Activated naive CD8-positive, alpha-beta T cell treated with anti-CD3 and anti-CD28 coated beads for 36 hours (primary cell): ENCODE data around the gene CRYL1. TPM values are rescaled to one million over a fixed set of nuclear protein-coding genes. Genes with fewer than 3 reads are reported as not detected.

Experiments used
- DNase-seq: peaks from one replicate; pipeline ENCODE4 v3.0.0; 2021
- H3K27ac Mint-ChIP-seq: one replicate; pipeline ENCODE4 v1.8.0; 2022; ENCODE audit warnings: mild to moderate bottlenecking, moderate library complexity, mixed read lengths
- H3K27me3 Mint-ChIP-seq: one replicate; pipeline ENCODE4 v1.8.0; 2022; ENCODE audit warnings: mild to moderate bottlenecking, mixed read lengths
- H3K36me3 Mint-ChIP-seq: one replicate; pipeline ENCODE4 v1.8.0; 2021; ENCODE audit warnings: mild to moderate bottlenecking, mixed read lengths
- H3K4me1 Mint-ChIP-seq: one replicate; pipeline ENCODE4 v1.8.0; 2021; ENCODE audit warnings: mixed read lengths
- H3K4me3 Mint-ChIP-seq: one replicate; pipeline ENCODE4 v1.8.0; 2022; ENCODE audit warnings: mild to moderate bottlenecking, moderate library complexity, mixed read lengths
- H3K9me3 Mint-ChIP-seq: one replicate; pipeline ENCODE4 v1.8.0; 2022; ENCODE audit warnings: mixed read lengths
- total RNA-seq, 2 experiments: library from RNA; stranded (reverse); gene quantifications; one replicate each; pipeline ENCODE4 v1.2.3, GENCODE V29; 2021

Gene CRYL1
- total RNA-seq, 2 experiments from 2014 or later, result 5.0 to 5.2 TPM

DNA sequence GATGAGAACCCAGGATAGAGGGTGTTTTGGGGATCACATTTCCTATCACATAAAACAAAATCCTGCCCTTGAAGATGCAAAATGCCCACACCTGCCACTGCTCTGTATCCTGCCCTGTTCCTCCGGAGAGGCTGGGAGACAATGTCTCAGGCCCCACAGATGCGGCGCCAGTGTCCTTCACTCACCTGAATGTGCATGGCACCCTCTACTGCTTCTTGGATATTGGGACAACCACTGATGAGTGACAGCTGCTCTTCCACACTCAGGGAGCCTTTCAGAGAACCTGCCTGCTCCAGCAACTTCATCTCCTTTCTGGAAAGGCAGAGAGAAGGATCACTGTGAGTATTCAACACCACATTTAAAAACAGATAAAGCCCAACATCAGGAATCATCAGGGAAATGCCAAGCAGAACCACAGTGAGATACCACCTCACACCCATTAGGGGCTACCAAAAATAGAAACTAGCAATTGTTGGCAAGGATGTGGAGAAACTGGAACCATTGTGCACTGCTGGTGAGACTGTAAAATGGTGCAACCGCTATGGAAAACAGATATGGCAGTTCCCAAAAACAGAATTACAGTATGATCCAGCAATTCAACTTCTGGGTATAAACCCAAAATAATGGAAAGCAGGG is 36.4 kb downstream of the CRYL1 start:
- no peak for DNase-seq
- Mint-ChIP-seq H3K27ac (no peak overlapping the region), H3K4me3 (no peak overlapping the region), H3K36me3 (peaks cover 3% of the 10 kb centered on the region), H3K27me3 (no peaks in the 10 kb centered on the region), H3K9me3 (no peaks in the 10 kb centered on the region), H3K4me1 (peaks cover 10% of the 10 kb centered on the region)

DNA sequence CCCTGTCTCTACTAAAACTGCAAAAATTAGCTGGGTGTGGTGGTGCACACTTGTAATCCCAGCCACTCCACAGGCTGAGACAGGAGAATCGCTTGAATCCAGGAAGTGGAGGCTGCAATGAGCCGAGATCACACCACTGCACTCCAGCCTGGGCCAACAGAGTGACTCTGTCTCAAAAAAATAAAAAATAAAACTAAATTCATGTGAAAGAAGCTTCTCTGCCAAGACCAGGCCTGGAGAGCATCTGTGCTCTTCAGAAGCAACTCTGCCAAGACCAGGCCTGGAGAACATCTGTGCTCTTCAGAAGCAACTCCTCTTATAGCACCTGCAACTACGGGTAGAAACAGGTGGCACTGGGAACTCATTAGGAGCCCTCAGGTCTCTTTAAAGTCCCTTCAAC is 37.7 kb downstream of the CRYL1 start:
- H3K4me1 Mint-ChIP-seq, result peaks cover 10% of the 10 kb centered on the region
- H3K4me3 Mint-ChIP-seq, result no peak overlapping the region
- H3K36me3 Mint-ChIP-seq, result peaks cover 3% of the 10 kb centered on the region
- H3K27me3 Mint-ChIP-seq, result no peaks in the 10 kb centered on the region
- H3K27ac Mint-ChIP-seq, result no peak overlapping the region
- no peak for DNase-seq
- H3K9me3 Mint-ChIP-seq, result no peaks in the 10 kb centered on the region

DNA sequence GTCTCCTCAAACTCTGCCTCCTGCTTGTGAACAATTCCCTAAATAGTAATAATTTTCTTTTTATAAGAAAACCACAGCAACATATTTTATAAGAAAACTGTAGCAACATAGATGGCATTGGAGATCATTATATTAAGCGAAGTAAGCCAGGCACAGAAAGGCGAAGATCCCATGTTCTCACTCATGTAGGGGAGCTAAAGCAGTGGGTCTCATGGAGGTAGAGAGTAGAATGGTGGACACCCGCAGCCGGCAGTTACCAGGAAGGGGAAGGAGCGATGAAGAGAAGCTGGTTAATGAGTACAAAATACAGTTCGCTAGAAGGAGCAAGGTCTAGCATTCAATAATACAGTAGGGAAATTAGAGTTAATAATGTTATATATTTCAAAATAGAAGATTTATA is 42.9 kb downstream of the CRYL1 start:
- Mint-ChIP-seq H3K4me3 (no peak overlapping the region), H3K9me3 (no peaks in the 10 kb centered on the region), H3K27me3 (no peaks in the 10 kb centered on the region), H3K36me3 (peaks cover 7% of the 10 kb centered on the region), H3K27ac (no peak overlapping the region), H3K4me1 (peaks cover 22% of the 10 kb centered on the region)
- DNase-seq, result no peak

- H3K27me3 Mint-ChIP-seq, result no peaks in the 10 kb centered on the region
- H3K9me3 Mint-ChIP-seq, result no peaks in the 10 kb centered on the region
- no peak overlapping the region for H3K27ac Mint-ChIP-seq
- H3K4me3 Mint-ChIP-seq, result no peak overlapping the region
- H3K4me1 Mint-ChIP-seq, result peaks cover 22% of the 10 kb centered on the region
- no peak for DNase-seq
- peaks cover 7% of the 10 kb centered on the region for H3K36me3 Mint-ChIP-seq
Measured at GRCh38 chr13:20482275-20482761, 43.3 kb downstream of the CRYL1 start.

GRCh38 chr13:20477394-20477793 is 48.3 kb downstream of the CRYL1 start:
- peaks cover 10% of the 10 kb centered on the region for H3K36me3 Mint-ChIP-seq
- no peak overlapping the region for H3K27ac Mint-ChIP-seq
- no peaks in the 10 kb centered on the region for H3K27me3 Mint-ChIP-seq
- peaks cover 63% of the 10 kb centered on the region for H3K4me1 Mint-ChIP-seq
- no peak overlapping the region for H3K4me3 Mint-ChIP-seq
- no peak for DNase-seq
- no peaks in the 10 kb centered on the region for H3K9me3 Mint-ChIP-seq

DNA sequence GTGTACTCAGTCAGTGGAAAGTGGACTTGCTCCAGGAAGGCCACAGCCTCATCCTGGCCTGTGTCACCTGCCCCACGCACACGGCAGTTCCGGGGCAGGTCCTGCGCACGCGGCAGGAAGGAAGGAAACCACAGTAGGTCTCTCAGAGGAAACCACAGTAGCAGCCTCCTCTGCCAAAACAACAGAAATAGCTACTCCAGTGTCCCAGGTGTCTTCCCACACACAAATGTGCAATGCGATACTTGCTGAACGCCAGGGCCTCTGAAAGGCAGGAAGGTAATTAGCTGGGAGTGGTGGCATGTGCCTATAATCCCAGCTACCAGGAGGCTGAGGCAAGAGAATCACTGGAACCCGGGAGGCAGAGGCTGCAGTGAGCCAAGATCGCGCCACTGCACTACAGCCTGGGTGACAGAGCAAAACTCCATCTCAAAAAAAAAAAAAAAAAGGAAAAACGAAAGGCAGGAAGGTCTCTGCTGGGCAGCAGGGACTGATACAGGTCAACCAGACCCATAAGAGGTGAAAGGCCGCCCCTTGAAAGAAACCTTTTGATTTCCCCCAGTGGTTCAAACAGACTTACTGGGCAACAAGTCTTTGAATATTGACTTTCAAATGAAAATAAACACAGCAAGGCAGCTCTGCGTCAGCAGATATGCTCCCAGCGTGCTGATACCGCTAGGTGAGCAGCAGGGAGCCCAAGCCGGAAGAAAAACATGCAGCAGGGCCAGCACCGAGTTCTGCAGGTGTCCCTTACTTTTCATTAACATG is 49.5 kb downstream of the CRYL1 start:
- peaks cover 10% of the 10 kb centered on the region for H3K36me3 Mint-ChIP-seq
- peak; percentile 70 for DNase-seq
- no peaks in the 10 kb centered on the region for H3K27me3 Mint-ChIP-seq
- H3K9me3 Mint-ChIP-seq, result no peaks in the 10 kb centered on the region
- peaks cover 61% of the 10 kb centered on the region for H3K4me1 Mint-ChIP-seq
- peak overlapping the region; percentile 91 for H3K27ac Mint-ChIP-seq
- peak overlapping the region; percentile 53 for H3K4me3 Mint-ChIP-seq

GRCh38 chr13:20474515-20474914 is 51.1 kb downstream of the CRYL1 start:
- H3K9me3 Mint-ChIP-seq, result no peaks in the 10 kb centered on the region
- DNase-seq, result no peak
- H3K27me3 Mint-ChIP-seq, result no peaks in the 10 kb centered on the region
- peaks cover 6% of the 10 kb centered on the region for H3K36me3 Mint-ChIP-seq
- H3K27ac Mint-ChIP-seq, result peak overlapping the region; percentile 91
- H3K4me1 Mint-ChIP-seq, result peaks cover 50% of the 10 kb centered on the region
- H3K4me3 Mint-ChIP-seq, result no peak overlapping the region

DNA sequence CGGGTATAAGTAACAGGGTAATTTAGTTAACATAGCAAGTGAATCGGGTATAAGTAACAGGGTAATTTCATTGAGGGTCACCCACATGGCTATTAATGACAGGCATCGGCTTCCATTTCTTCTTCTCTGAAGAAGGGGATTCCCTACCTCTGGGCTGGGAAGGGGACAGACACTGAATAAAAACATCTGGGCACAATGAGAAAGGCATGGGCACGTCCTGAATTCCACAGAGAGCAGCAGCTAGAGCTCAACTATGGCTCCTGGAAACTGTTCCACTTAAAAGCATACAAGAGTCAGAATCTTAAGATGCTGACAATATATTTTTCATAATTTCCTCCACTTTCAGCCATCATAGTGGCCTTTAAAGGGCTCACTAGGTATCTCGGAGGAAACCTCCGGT is 51.8 kb downstream of the CRYL1 start:
- H3K36me3 Mint-ChIP-seq, result peaks cover 6% of the 10 kb centered on the region
- peaks cover 46% of the 10 kb centered on the region for H3K4me1 Mint-ChIP-seq
- DNase-seq, result no peak
- peak overlapping the region; percentile 9 for H3K27ac Mint-ChIP-seq
- no peak overlapping the region for H3K4me3 Mint-ChIP-seq
- no peaks in the 10 kb centered on the region for H3K9me3 Mint-ChIP-seq
- no peaks in the 10 kb centered on the region for H3K27me3 Mint-ChIP-seq

DNA sequence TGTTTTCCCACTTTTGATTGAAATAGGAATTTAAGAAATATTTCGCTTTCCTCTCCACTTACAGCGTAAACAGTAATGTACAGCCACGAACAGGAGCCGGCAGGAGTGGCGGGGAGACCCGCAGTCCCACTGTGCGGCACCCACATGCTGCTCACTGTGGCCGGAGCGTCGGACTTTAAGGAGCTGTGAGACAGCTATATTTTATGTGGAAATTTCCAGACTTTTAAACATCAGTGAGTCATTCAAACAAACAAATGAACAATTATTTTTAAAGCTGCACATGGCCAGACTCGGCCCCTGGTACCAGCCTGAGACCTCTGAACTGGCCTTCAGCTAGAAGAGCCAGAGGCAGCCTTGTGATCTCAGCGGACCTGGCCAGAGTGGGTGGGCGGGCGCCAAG is 52.5 kb downstream of the CRYL1 start:
- DNase-seq, result no peak
- Mint-ChIP-seq H3K36me3 (peaks cover 6% of the 10 kb centered on the region), H3K9me3 (no peaks in the 10 kb centered on the region), H3K27me3 (no peaks in the 10 kb centered on the region), H3K4me3 (no peak overlapping the region), H3K27ac (no peak overlapping the region), H3K4me1 (peaks cover 44% of the 10 kb centered on the region)

DNA sequence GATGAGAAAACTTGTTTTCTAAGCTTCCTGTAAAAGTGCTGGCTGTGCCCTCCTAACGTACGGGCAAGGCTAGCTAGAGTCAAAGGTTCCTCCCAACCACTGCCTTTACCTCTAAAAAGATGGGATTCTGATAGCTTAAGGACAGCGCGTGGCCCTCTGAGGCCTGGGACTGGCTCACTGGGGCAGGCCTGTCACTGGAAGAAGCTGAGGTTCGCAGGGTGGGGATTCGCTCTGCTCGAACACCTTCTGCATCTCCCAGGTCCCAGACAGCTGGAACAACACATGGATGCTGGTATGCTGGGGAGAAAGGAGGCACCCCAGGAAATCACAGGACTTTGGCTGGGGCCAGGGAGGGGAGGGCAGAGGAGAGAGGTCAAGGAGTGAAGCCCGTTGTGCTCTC is 53.1 kb downstream of the CRYL1 start:
- DNase-seq, result no peak
- H3K27ac Mint-ChIP-seq, result no peak overlapping the region
- peaks cover 6% of the 10 kb centered on the region for H3K36me3 Mint-ChIP-seq
- no peaks in the 10 kb centered on the region for H3K9me3 Mint-ChIP-seq
- H3K27me3 Mint-ChIP-seq, result no peaks in the 10 kb centered on the region
- H3K4me3 Mint-ChIP-seq, result no peak overlapping the region
- H3K4me1 Mint-ChIP-seq, result peaks cover 44% of the 10 kb centered on the region

DNA sequence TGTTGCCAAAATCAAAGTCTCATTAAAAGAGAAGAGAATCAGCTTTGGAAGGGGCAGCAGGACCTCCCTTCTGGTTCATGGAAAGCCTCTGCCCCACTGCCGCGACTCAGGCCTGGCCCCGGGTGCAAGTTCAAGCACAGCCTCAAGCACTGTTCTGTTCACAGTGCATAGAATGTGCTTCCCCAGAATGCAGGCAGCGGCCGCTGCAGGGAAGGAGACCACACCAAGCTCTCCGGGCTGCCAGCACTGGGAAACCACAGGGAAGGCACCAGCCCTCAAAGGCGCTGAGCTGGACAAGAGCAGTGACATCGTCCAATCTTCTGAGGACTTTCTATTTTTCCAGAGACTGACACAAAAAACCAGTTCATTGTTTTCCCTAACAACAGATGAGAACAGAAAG is 55.5 kb downstream of the CRYL1 start:
- H3K4me1 Mint-ChIP-seq, result peaks cover 27% of the 10 kb centered on the region
- no peaks in the 10 kb centered on the region for H3K27me3 Mint-ChIP-seq
- no peak overlapping the region for H3K4me3 Mint-ChIP-seq
- no peaks in the 10 kb centered on the region for H3K9me3 Mint-ChIP-seq
- DNase-seq, result no peak
- peaks cover 8% of the 10 kb centered on the region for H3K36me3 Mint-ChIP-seq
- no peak overlapping the region for H3K27ac Mint-ChIP-seq

DNA sequence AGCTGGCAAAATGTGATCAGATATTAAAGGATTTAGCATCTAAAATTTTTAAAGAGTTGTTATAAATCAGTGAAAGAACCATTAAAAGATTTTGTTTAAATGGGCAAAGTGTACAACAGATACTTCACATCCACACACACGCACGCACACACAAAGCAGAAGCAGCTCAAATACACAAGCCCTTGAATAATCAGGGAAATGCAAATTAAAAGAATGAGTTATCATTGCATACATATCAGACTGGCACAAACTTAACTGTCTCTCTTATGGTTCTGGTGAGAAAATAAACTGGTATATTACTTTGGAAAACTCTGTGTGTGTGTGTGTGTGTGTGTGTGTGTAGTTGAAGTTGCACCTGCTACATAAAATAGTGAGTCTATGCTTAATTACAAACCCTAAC is 59.3 kb downstream of the CRYL1 start:
- DNase-seq, result no peak
- Mint-ChIP-seq H3K27ac (no peak overlapping the region), H3K27me3 (no peaks in the 10 kb centered on the region), H3K9me3 (no peaks in the 10 kb centered on the region), H3K4me3 (no peak overlapping the region), H3K36me3 (peaks cover 3% of the 10 kb centered on the region), H3K4me1 (peaks cover 22% of the 10 kb centered on the region)

- peaks cover 6% of the 10 kb centered on the region for H3K36me3 Mint-ChIP-seq
- no peak overlapping the region for H3K27ac Mint-ChIP-seq
- H3K4me1 Mint-ChIP-seq, result peaks cover 30% of the 10 kb centered on the region
- H3K4me3 Mint-ChIP-seq, result no peak overlapping the region
- DNase-seq, result no peak
- no peaks in the 10 kb centered on the region for H3K27me3 Mint-ChIP-seq
- H3K9me3 Mint-ChIP-seq, result no peaks in the 10 kb centered on the region
Measured at GRCh38 chr13:20465218-20465879, 60.3 kb downstream of the CRYL1 start.

DNA sequence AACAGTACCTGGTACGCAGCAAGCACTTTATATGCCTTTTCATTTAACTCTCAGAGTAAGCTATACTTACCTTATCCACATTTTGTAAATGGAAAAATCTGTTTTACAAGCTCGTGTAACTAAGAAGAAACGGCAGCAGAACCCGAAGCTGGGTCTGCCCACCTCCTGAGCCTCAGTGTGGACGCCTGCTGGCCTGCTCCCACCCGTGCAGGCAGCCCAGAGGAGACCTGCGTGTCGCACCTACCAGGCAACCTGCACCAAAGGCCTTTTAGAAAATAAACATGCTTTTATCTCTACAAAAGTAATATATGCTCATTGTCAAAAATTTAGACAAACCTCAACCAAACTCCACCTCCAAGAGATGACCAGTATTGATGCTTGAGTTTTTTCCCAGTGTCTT is 62.7 kb downstream of the CRYL1 start:
- peaks cover 3% of the 10 kb centered on the region for H3K9me3 Mint-ChIP-seq

DNA sequence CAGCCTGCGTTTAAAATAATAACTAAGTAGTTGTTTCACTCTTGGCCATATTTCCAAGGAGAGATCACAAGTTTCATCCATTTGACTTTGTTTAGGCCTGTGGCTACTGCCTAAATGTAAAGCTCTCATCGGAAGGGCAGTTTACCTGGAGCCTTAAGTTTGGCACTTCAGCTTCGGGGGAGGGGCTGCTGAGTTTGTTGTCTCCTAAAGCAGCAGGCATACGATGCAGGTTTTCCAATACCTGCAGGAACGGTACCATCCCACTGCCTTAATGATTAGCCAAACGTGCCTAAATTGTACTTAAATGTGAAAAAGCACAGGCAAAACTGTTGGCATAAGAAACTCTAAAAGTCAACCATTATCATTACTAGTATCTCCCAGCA is 63.1 kb downstream of the CRYL1 start:
- Mint-ChIP-seq H3K36me3 (peaks cover 9% of the 10 kb centered on the region), H3K9me3 (peaks cover 3% of the 10 kb centered on the region), H3K27ac (no peak overlapping the region), H3K4me3 (no peak overlapping the region), H3K4me1 (peaks cover 35% of the 10 kb centered on the region), H3K27me3 (no peaks in the 10 kb centered on the region)
- DNase-seq, result no peak

More for the DNA sequence above, 62.7 kb downstream of the CRYL1 start:
- Mint-ChIP-seq H3K36me3 (peaks cover 9% of the 10 kb centered on the region), H3K27ac (no peak overlapping the region), H3K4me1 (peaks cover 31% of the 10 kb centered on the region), H3K4me3 (no peak overlapping the region), H3K27me3 (no peaks in the 10 kb centered on the region)
- no peak for DNase-seq
